Vagina (tissue), 2 donors: ENCODE results near the gene ADGRG6. TPM values are rescaled to one million over a fixed set of nuclear protein-coding genes. Genes with fewer than 3 reads are reported as not detected.

Source experiments
- DNase-seq, 2 donors: peaks; one replicate each; pipeline ENCODE4 v3.0.0-alpha.2; 2017; ENCODE audit errors: extremely low spot score in 2 of 2
- H3K27ac ChIP-seq: fragments of 200-600 bp; sonication (generic); one replicate; pipeline ENCODE4 v1.5.1; 2019
- H3K27me3 ChIP-seq: fragments of 200-600 bp; sonication (generic); one replicate; pipeline ENCODE4 v1.5.1; 2019
- H3K36me3 ChIP-seq, 2 donors: fragments of 200-600 bp; sonication (generic); one replicate each; pipeline ENCODE4 v1.5.1; 2017 to 2019
- H3K4me1 ChIP-seq: fragments of 200-600 bp; sonication (generic); one replicate; pipeline ENCODE4 v1.5.1; 2019
- H3K4me3 ChIP-seq, 2 donors: fragments of 200-600 bp; sonication (generic); 1 replicate in 1 of 2; 2 replicates in 1 of 2; pipeline ENCODE4 v1.5.1; 2016 to 2019
- H3K9me3 ChIP-seq: fragments of 200-600 bp; sonication (generic); one replicate; pipeline ENCODE4 v1.5.1; 2019
- CTCF ChIP-seq, 3 experiments: fragments of 450-650 bp in 2 of 3; fragments of 200-600 bp in 1 of 3; sonication (generic) in 1 of 3; IDR thresholded peaks; one replicate each; pipeline ENCODE4 v1.5.1; 2017 to 2019; ENCODE audit warnings: antibody characterized with exemption in 3 of 3, mild to moderate bottlenecking in 2 of 3, moderate library complexity in 2 of 3
- POLR2A ChIP-seq, 2 donors: fragments of 450-650 bp; IDR thresholded peaks; one replicate each; pipeline ENCODE4 v1.6.1; 2017; ENCODE audit warnings: antibody characterized with exemption in 2 of 2, mild to moderate bottlenecking in 2 of 2, moderate library complexity in 2 of 2
- POLR2AphosphoS5 ChIP-seq, 2 donors: sonication (generic); formaldehyde crosslinking; IDR thresholded peaks; one replicate each; pipeline ENCODE4 v1.9.0; 2017; ENCODE audit warnings: antibody characterized with exemption in 2 of 2, mild to moderate bottlenecking in 2 of 2, low read depth in 1 of 2; ENCODE audit not compliant: insufficient read depth in 1 of 2
- intact Hi-C: fragments of 100-400 bp; cut with DNase I; formaldehyde crosslinking; loops from one replicate; pipeline ENCODE4 v1.15.1; 2023
- total RNA-seq: library from RNA; depleted of rRNA; stranded (reverse); fragments of >200 nt; gene quantifications from one replicate; pipeline ENCODE4 v1.2.3, GENCODE V29; 2016

ADGRG6 gene
- total RNA-seq, 1 donor from 2014 or later = 22.6 TPM

GRCh38 chr6:142414462-142415250 is 112.8 kb downstream of the ADGRG6 start:
- no peaks in the 10 kb centered on the region for H3K27me3 ChIP-seq
- no peak overlapping the region for H3K4me3 ChIP-seq
- no peak for DNase-seq
- TF ChIP-seq POLR2A (IDR thresholded peaks at IDR 0.05) (no peak), CTCF (IDR thresholded peaks at IDR 0.05) (no peak), POLR2AphosphoS5 (IDR thresholded peaks at IDR 0.05; ENCODE audit: insufficient read depth in 1 of 2, low read depth in 1 of 2) (no peak)
- H3K4me1 ChIP-seq = no peaks in the 10 kb centered on the region
- H3K27ac ChIP-seq = no peak overlapping the region
- H3K36me3 ChIP-seq = peaks cover 0 to 3% of the 10 kb centered on the region in 2 donors
- intact Hi-C loops = no loop called here
- no peaks in the 10 kb centered on the region for H3K9me3 ChIP-seq

- H3K9me3 ChIP-seq = no peaks in the 10 kb centered on the region
- H3K36me3 ChIP-seq = peaks cover 0 to 3% of the 10 kb centered on the region in 2 donors
- H3K27ac ChIP-seq = no peak overlapping the region
- DNase-seq = no peak
- H3K4me3 ChIP-seq = no peak overlapping the region
- intact Hi-C loops = no loop called here
- TF ChIP-seq POLR2AphosphoS5 (IDR thresholded peaks at IDR 0.05; ENCODE audit: insufficient read depth in 1 of 2, low read depth in 1 of 2) = no peak
- TF ChIP-seq POLR2A (IDR thresholded peaks at IDR 0.05) = no peak
- no peak for TF ChIP-seq CTCF (IDR thresholded peaks at IDR 0.05)
- H3K27me3 ChIP-seq = no peaks in the 10 kb centered on the region
- H3K4me1 ChIP-seq = no peaks in the 10 kb centered on the region
These were observed 114.4 kb downstream of the ADGRG6 start for GRCh38 chr6:142416179-142416578.

GRCh38 chr6:142416686-142417085 is 114.9 kb downstream of the ADGRG6 start:
- intact Hi-C loops = no loop called here
- H3K36me3 ChIP-seq = peaks cover 0 to 3% of the 10 kb centered on the region in 2 donors
- no peak for TF ChIP-seq POLR2AphosphoS5 (IDR thresholded peaks at IDR 0.05; ENCODE audit: insufficient read depth in 1 of 2, low read depth in 1 of 2)
- TF ChIP-seq POLR2A (IDR thresholded peaks at IDR 0.05) = no peak
- TF ChIP-seq CTCF (IDR thresholded peaks at IDR 0.05) = no peak

GRCh38 chr6:142417331-142417750 is 115.5 kb downstream of the ADGRG6 start:
- no peak overlapping the region for H3K27ac ChIP-seq
- H3K4me1 ChIP-seq = no peaks in the 10 kb centered on the region
- DNase-seq = no peak
- peaks cover 0 to 3% of the 10 kb centered on the region in 2 donors for H3K36me3 ChIP-seq
- H3K4me3 ChIP-seq = no peak overlapping the region
- intact Hi-C loops = no loop called here
- no peaks in the 10 kb centered on the region for H3K27me3 ChIP-seq
- H3K9me3 ChIP-seq = no peaks in the 10 kb centered on the region
- TF ChIP-seq CTCF (IDR thresholded peaks at IDR 0.05) = no peak
- no peak for TF ChIP-seq POLR2A (IDR thresholded peaks at IDR 0.05)
- TF ChIP-seq POLR2AphosphoS5 (IDR thresholded peaks at IDR 0.05; ENCODE audit: insufficient read depth in 1 of 2, low read depth in 1 of 2) = no peak

More at GRCh38 chr6:142416686-142417085, 114.9 kb downstream of the ADGRG6 start:
- Histone ChIP-seq H3K9me3 (no peaks in the 10 kb centered on the region), H3K27ac (no peak overlapping the region), H3K27me3 (no peaks in the 10 kb centered on the region), H3K4me3 (no peak overlapping the region), H3K4me1 (no peaks in the 10 kb centered on the region)
- DNase-seq = no peak

- no peaks in the 10 kb centered on the region for H3K9me3 ChIP-seq
- peaks cover 0 to 3% of the 10 kb centered on the region in 2 donors for H3K36me3 ChIP-seq
These were observed 117.3 kb downstream of the ADGRG6 start for GRCh38 chr6:142419071-142419470.

More at GRCh38 chr6:142419071-142419470, 117.3 kb downstream of the ADGRG6 start:
- Histone ChIP-seq H3K4me1 (no peaks in the 10 kb centered on the region), H3K4me3 (no peak overlapping the region), H3K27ac (no peak overlapping the region), H3K27me3 (no peaks in the 10 kb centered on the region)
- no peak for DNase-seq
- intact Hi-C loops = no loop called here
- TF ChIP-seq POLR2A (IDR thresholded peaks at IDR 0.05) = no peak
- TF ChIP-seq POLR2AphosphoS5 (IDR thresholded peaks at IDR 0.05; ENCODE audit: insufficient read depth in 1 of 2, low read depth in 1 of 2) = no peak
